Measurements from ENCODE around the gene UBALD2. TPM values are rescaled to one million over a fixed set of nuclear protein-coding genes. Genes with fewer than 3 reads are reported as not detected.
"Not testable (repeated sequence)": the region's sequence is repeated elsewhere in the genome, so short reads cannot be mapped to it uniquely, and the experiment has no call there.

UBALD2 gene
- total and polyA plus RNA-seq, 2 of the 13 experiments (the other 11 are each of a cell fraction or from before 2014, with no cell fraction given), result 3.3 to 89.7 TPM

GRCh38 chr17:76267051-76267576, 2.0 kb downstream of the UBALD2 start:
- Histone ChIP-seq H4K20me1 (ENCODE audit: insufficient read depth, low read length) (no peaks in the 10 kb centered on the region; the same call in 1 of the 2 replicates), H3K27ac (ENCODE audit: extremely low read length, insufficient read depth, low read length) (peak overlapping the region; percentile 63), H3K4me1 (ENCODE audit: insufficient read depth, low read length) (peaks cover 72% of the 10 kb centered on the region), H3K9me3 (ENCODE audit: low read length) (no peaks in the 10 kb centered on the region), H3K4me3 (replicated peaks in 1 of 3; ENCODE audit: insufficient read depth in 1 of 3, low read depth in 2 of 3, low read length in 3 of 3) (peak overlapping the region in 2 of 3 experiments; percentile 92 to 98; a peak in 5 of 6 replicates), H3K9ac (ENCODE audit: insufficient read depth, low read depth, low read length) (peak overlapping the region; percentile 84), H2AFZ (ENCODE audit: low read length) (no peak overlapping the region), H3K4me2 (ENCODE audit: low read depth, low read length) (peak overlapping the region; percentile 98), H3K27me3 (ENCODE audit: control insufficient read depth in 1 of 2, insufficient read depth in 2 of 2, low read length in 2 of 2) (no peaks in the 10 kb centered on the region), H3K36me3 (replicated peaks in 1 of 2; ENCODE audit: control insufficient read depth in 1 of 2, insufficient read depth in 2 of 2, low read length in 2 of 2) (peaks cover 8 to 12% of the 10 kb centered on the region in 2 experiments; a peak in 3 of 5 replicates), H3K79me2 (ENCODE audit: insufficient read depth, low read length) (peaks cover 25% of the 10 kb centered on the region)
- CTCF ChIA-PET (ENCODE audit: low intra/inter-chr PET ratio, low total read pairs), result no interaction called here
- no peak for ATAC-seq
- intact Hi-C loops (cut with micrococcal nuclease; ENCODE audit: unreplicated experiment), result no loop called here
- 94% methylated on average over 4 of the region's 4 CpGs for WGBS (ENCODE audit: low lambda C conversion rate)
- no peak for TF ChIP-seq RBAK (CRISPR knock-in tag; IDR thresholded peaks at IDR 0.05)
- TF ChIP-seq CSRNP1 (CRISPR knock-in tag; IDR thresholded peaks at IDR 0.05), result 0 out of 2 replicates have a peak, but pooled peaks have one; percentile 14
- TF ChIP-seq TBX2 (CRISPR knock-in tag; IDR thresholded peaks at IDR 0.05; ENCODE audit: borderline replicate concordance), result 0 out of 2 replicates have a peak, but pooled peaks have one; percentile 8
- BruUV-seq (replicated peaks), result no TSS peak
- FAIRE-seq, result no peak
- POLR2A ChIA-PET, result interaction anchor here (1.0 to 5.6 kb wide), 8 partner anchors 8 to 148 kb away, joined by 3 to 51 read pairs (median 5); no protein-coding TSS in a partner anchor
- in situ Hi-C loops (cut with HindIII; ENCODE audit: extremely low pct_ligation_motif_present, low pct_unique_long_range_greater_than_20kb), result no loop called here
- DNase-seq (ENCODE audit: low spot score), result no peak

- H3K4me2 ChIP-seq (ENCODE audit: low read depth, low read length), result peak overlapping the region; percentile 5; the same call in 1 of the 2 replicates
- H3K27me3 ChIP-seq (ENCODE audit: control insufficient read depth in 1 of 2, insufficient read depth in 2 of 2, low read length in 2 of 2); H3K9me3 ChIP-seq (ENCODE audit: low read length); FAIRE-seq; ATAC-seq; H3K9ac ChIP-seq (ENCODE audit: insufficient read depth, low read depth, low read length); H3K4me3 ChIP-seq (replicated peaks in 1 of 3; ENCODE audit: insufficient read depth in 1 of 3, low read depth in 2 of 3, low read length in 3 of 3); in situ Hi-C loops (cut with HindIII; ENCODE audit: extremely low pct_ligation_motif_present, low pct_unique_long_range_greater_than_20kb); DNase-seq (ENCODE audit: low spot score); BruUV-seq (replicated peaks); CTCF ChIA-PET (ENCODE audit: low intra/inter-chr PET ratio, low total read pairs); H2AFZ ChIP-seq (ENCODE audit: low read length); H4K20me1 ChIP-seq (ENCODE audit: insufficient read depth, low read length); H3K27ac ChIP-seq (ENCODE audit: extremely low read length, insufficient read depth, low read length); intact Hi-C loops (cut with micrococcal nuclease; ENCODE audit: unreplicated experiment): not testable (repeated sequence)
- POLR2A ChIA-PET, result interaction anchor here (1.0 to 5.2 kb wide), 6 partner anchors 8 to 148 kb away, joined by 3 to 27 read pairs (median 4); no protein-coding TSS in a partner anchor
- H3K79me2 ChIP-seq (ENCODE audit: insufficient read depth, low read length), result peaks cover 25% of the 10 kb centered on the region
- peaks cover 67% of the 10 kb centered on the region for H3K4me1 ChIP-seq (ENCODE audit: insufficient read depth, low read length)
- peaks cover 8 to 12% of the 10 kb centered on the region in 2 experiments; a peak in 3 of 5 replicates for H3K36me3 ChIP-seq (replicated peaks in 1 of 2; ENCODE audit: control insufficient read depth in 1 of 2, insufficient read depth in 2 of 2, low read length in 2 of 2)
- 95% methylated on average over 13 of the region's 13 CpGs for WGBS (ENCODE audit: low lambda C conversion rate)
These were observed 2.4 kb downstream of the UBALD2 start for GRCh38 chr17:76267581-76268001.

Measured in HepG2 (cell line).